Ovary (tissue), 10 donors: ENCODE results near the gene TBC1D3L. TPM values are rescaled to one million over a fixed set of nuclear protein-coding genes. Genes with fewer than 3 reads are reported as not detected.
"Not testable (repeated sequence)": the region's sequence is repeated elsewhere in the genome, so short reads cannot be mapped to it uniquely, and the experiment has no call there.

Experiments
- DNase-seq, 5 donors: peaks; one replicate each; pipeline ENCODE4 v3.0.0-alpha.2; 2019 to 2020
- H3K27ac ChIP-seq, 2 donors: fragments of 200-600 bp; one replicate each; pipeline versions ENCODE4 v1.5.1 to v1.8.0; 2019 to 2022
- H3K27me3 ChIP-seq: fragments of 200-600 bp; one replicate; pipeline ENCODE4 v1.8.0; 2022
- H3K36me3 ChIP-seq: fragments of 200-600 bp; sonication (generic); one replicate; pipeline ENCODE4 v1.5.1; 2019
- H3K4me1 ChIP-seq: one replicate; pipeline ENCODE4 v1.8.1; 2013; ENCODE audit warnings: mild to moderate bottlenecking, moderate library complexity; ENCODE audit not compliant: insufficient read depth
- H3K4me3 ChIP-seq: fragments of 200-600 bp; sonication (generic); one replicate; pipeline ENCODE4 v1.5.1; 2017
- H3K9me3 ChIP-seq, 2 donors: fragments of 200-600 bp in 1 of 2; sonication (generic) in 1 of 2; one replicate each; pipeline versions ENCODE4 v1.5.1 to v1.8.1; 2013 to 2019; ENCODE audit warnings: mild to moderate bottlenecking in 1 of 2, moderate library complexity in 1 of 2
- WGBS, 3 donors: extraction: QIAGEN DNeasy Blood & Tissue Kit in 1 of 3; methylation state at CpG; one replicate each; pipeline versions ENCODE4 v1.1.5 to v1.1.7; 2013 to 2017; 5-methylcytosine and 5-hydroxymethylcytosine counted together
- intact Hi-C, 4 donors: fragments of 100-400 bp; cut with DNase I; formaldehyde crosslinking; loops; one replicate each; pipeline versions ENCODE4 v1.11.0 to v1.15.1; 2022 to 2023
- long read RNA-seq, 3 donors: library from polyadenylated mRNA in 2 of 3; unstranded in 2 of 3; transcript quantifications; one replicate each; pipeline ENCODE4 v2.0.0 and lab custom pipeline, GENCODE V29; 2021 to 2026
- polyA plus RNA-seq, 2 donors: library from polyadenylated mRNA; stranded (reverse); fragments of 200-250 nt in 1 of 2; fragments of 350-450 nt in 1 of 2; fragmentation: Illumina TruSeq in 1 of 2; extraction: RNeasy Lipid Tissue Mini Kit (QIAGEN cat#74804) in 1 of 2; gene quantifications; one replicate each; pipeline ENCODE4 v1.2.3, GENCODE V29; 2013 to 2014
- small RNA-seq: library from RNA; depleted of rRNA; stranded (forward); fragments of <200 nt; gene quantifications from one replicate; pipeline ENCODE3, GENCODE V24; 2016
- total RNA-seq, 7 donors: library from RNA; depleted of rRNA in 2 of 7; stranded (reverse); fragments of >200 nt in 2 of 7; fragmentation: NEBNext Ultra II Directional in 3 of 7; extraction: Animal tissue kit (Norgen Biotek cat#: 25700) in 3 of 7; gene quantifications; one replicate each; pipeline versions ENCODE4 v1.1.0 to v1.2.4, GENCODE V29; 2016 to 2023
- donor health status: DM: no; HTN: no; CAD: no; lungs with moderate emphysema.
- donor health status: DM: no; HTN: no; CAD: no.
- donor health status: Bipolar disorder and iron deficiency.
- donor health status: DM: yes; HTN: yes; CAD: no.
- donor health status: DM: no; HTN: no; CAD: no.
- donor health status: DM: yes; HTN: yes; CAD: no.

TBC1D3L gene
- total RNA-seq, result 10 to 100 TPM in 4 of 7 donors, 1 to 10 TPM in 3; 6.7 to 18.1 (median 10.7) TPM
- polyA plus RNA-seq, result 1 to 10 TPM; 4.2 to 9.2 TPM
- long read RNA-seq, donor 1, partial matches to known transcripts, result 12 of 22 reads
- long read RNA-seq, donor 1, other reads (novel, unspliced or antisense), result 10 of 22 reads
- long read RNA-seq, donor 2, result 0 reads
- long read RNA-seq, donor 3, partial matches to known transcripts, result 8 of 10 reads
- long read RNA-seq, donor 3, other reads (novel, unspliced or antisense), result 2 of 10 reads

DNA sequence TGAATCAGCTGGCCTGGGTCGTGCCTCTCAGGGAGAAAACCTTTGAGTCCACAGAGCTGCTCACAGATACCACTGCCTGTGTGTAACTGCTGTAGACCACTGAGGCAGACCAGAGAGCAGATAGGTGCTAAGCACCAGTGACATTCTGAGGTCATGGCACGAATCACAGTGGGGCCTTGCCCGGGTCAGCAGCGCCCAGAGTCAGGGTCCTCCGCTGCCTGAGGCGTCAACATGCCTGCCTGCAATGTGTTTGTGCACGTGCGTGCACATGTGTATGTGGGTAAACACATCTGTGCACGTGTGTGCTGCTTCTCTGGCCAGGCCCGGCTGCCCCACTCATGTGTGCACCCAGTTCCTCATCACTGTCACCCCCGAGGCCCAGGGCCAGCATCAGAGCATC lies at the start of gene TBC1D3L:
Gene TBC1D3L (minus strand): TSS at position 101 of the 400 bp plus-strand sequence. CDS start 1,540 bp downstream, outside the sequence.
- H3K27ac ChIP-seq, H3K36me3 ChIP-seq, DNase-seq, intact Hi-C loops, H3K27me3 ChIP-seq, H3K4me1 ChIP-seq, H3K9me3 ChIP-seq, H3K4me3 ChIP-seq: not testable (repeated sequence)
- no CpG with 5 or more reads among the region's 11 CpGs for WGBS, 3 donors

DNA sequence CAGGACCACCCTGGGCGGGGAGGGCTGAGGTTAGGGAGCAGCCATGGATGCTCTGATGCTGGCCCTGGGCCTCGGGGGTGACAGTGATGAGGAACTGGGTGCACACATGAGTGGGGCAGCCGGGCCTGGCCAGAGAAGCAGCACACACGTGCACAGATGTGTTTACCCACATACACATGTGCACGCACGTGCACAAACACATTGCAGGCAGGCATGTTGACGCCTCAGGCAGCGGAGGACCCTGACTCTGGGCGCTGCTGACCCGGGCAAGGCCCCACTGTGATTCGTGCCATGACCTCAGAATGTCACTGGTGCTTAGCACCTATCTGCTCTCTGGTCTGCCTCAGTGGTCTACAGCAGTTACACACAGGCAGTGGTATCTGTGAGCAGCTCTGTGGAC lies 14.8 kb upstream of the TBC1D3L start, which contains the start of gene TBC1D3D:
Gene TBC1D3D (plus strand): TSS at position 301 of the 400 bp plus-strand sequence. CDS start 1,585 bp downstream, outside the sequence.
- H3K36me3 ChIP-seq, H3K27ac ChIP-seq, H3K4me1 ChIP-seq, H3K9me3 ChIP-seq, DNase-seq, H3K27me3 ChIP-seq, intact Hi-C loops, H3K4me3 ChIP-seq: not testable (repeated sequence)
- WGBS, 3 donors, result no CpG with 5 or more reads among the region's 11 CpGs

Small RNAs within 50 kb of the gene (small RNA-seq; reads per million reads assigned to genes)
- gene RF00001, result not detected

Other genes with a start within 250 kb of the TBC1D3L start
- 1 to 10 TPM in 2 of 7 donors, under 1 TPM in 3, not detected in 2; 0.60 to 9.5 (median 0.84) TPM for gene HNF1B, start 244.0 kb downstream of the TBC1D3L start, total RNA-seq
- under 1 TPM in 1 of 2 donors, not detected in 1; 0.05 TPM for gene HNF1B, start 244.0 kb downstream of the TBC1D3L start, polyA plus RNA-seq
- not detected for gene TBC1D3K, start 64.6 kb downstream of the TBC1D3L start, total RNA-seq
- gene TBC1D3K, start 64.6 kb downstream of the TBC1D3L start, polyA plus RNA-seq, result not detected
- gene TBC1D3D, start 14.9 kb upstream of the TBC1D3L start, total RNA-seq, result under 1 TPM in 3 of 7 donors, not detected in 4; 0.33 to 0.91 (median 0.59) TPM
- gene TBC1D3D, start 14.9 kb upstream of the TBC1D3L start, polyA plus RNA-seq, result 1 to 10 TPM in 1 of 2 donors, under 1 TPM in 1; 0.33 to 2.2 TPM
- not detected for gene TBC1D3C, start 79.6 kb upstream of the TBC1D3L start, total RNA-seq
- gene TBC1D3C, start 79.6 kb upstream of the TBC1D3L start, polyA plus RNA-seq, result not detected
- gene TBC1D3E, start 138.9 kb upstream of the TBC1D3L start, total RNA-seq, result not detected
- not detected for gene TBC1D3E, start 138.9 kb upstream of the TBC1D3L start, polyA plus RNA-seq
- gene TBC1D3, start 203.5 kb upstream of the TBC1D3L start, total RNA-seq, result not detected
- not detected for gene TBC1D3, start 203.5 kb upstream of the TBC1D3L start, polyA plus RNA-seq